GM19351 (cell line): ENCODE measurements around the gene PRR20A.
"Not testable (repeated sequence)": the region's sequence is repeated elsewhere in the genome, so short reads cannot be mapped to it uniquely, and the experiment has no call there.

Source experiments
- ATAC-seq: cut with Tn5 transposase; IDR thresholded peaks from one replicate; pipeline ENCODE4 v1.9.1; 2021; ENCODE audit warnings: mild to moderate bottlenecking, moderate library complexity; ENCODE audit not compliant: unreplicated experiment

PRR20A gene

DNA sequence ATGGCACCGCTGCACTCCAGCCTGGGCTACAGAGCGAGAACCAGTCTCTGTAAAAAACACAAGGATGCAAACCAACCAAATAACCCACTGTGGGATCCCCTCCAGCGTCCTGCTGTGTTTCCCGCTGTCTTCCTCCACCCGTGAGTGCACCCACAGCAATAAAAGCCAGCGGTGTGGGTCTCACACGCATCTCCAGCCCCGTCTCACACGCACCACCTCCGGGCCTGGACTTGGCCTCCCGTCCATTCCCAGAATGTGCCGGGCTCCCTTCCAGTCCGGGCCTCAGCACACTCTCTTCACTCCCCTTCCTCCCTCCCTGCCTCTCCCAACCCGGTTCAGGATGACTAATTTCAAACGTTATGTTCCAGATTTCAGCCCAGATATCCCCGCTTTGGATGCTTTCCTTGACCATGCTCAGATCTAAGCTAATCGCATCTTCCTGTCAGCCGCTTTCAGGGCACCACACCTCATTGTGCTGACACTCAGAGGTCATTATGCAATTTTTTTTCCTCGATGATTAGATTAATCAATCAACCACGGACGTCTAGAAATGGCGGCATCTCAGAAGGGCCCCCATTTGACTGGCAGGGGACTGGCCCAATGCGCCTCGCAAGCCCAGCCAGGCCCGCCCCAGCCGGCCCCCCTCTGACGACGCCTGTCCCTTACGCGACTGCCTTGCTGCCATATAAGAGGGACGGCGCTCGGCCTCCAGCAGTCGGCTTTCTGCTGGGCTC, at the start of gene PRR20A:
TSS of gene PRR20A (plus strand) at position 684 of the 734 bp plus-strand sequence. CDS start 387 bp downstream, outside the sequence.
- not testable (repeated sequence) for ATAC-seq

GRCh38 chr13:57114945-57115344, 25.8 kb upstream of the PRR20A start:
- no peak for ATAC-seq

DNA sequence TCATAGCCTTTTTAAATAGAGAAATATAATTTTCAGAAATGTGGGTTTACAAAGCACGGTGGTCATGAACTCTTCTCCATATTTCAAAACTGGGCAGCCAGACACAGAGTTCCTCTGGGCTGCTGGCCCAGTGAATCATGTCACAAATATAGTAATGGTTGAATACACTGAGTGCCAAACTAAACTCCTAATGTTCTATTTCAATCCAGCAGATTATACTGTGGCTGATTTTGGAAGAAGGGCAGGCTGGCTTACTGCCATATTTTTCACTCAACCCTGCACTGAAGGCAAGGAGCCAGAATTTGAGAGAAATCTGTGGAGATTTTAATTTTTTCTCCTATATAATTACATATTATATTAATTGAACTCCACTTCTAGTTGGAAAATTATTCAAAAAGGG, 17.0 kb upstream of the PRR20A start:
- ATAC-seq: no peak

- no peak for ATAC-seq
Measured at GRCh38 chr13:57128909-57129308, 11.8 kb upstream of the PRR20A start.

- ATAC-seq: no peak
Measured at GRCh38 chr13:57136093-57136492, 4.6 kb upstream of the PRR20A start.

- ATAC-seq: no peak
Measured at GRCh38 chr13:57137585-57137984, 3.1 kb upstream of the PRR20A start.

DNA sequence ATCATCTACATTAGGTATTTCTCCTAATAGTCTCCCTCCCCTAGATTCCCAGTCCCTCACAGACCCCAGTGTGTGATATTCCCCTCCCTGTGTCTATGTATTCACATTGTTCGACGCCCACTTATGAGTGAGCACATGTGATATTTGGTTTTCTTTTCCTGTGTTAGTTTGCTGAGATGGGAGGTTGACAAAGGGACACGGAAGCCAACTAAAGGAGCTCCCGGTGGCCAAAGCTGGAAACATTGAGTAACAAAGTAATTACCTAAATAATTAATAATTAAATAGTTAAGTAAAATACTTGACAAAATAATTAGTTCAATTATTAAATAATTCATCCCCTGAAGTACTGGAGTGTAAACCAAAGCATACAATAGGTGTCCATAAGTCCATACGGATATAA, 1.7 kb upstream of the PRR20A start:
- no peak for ATAC-seq

DNA sequence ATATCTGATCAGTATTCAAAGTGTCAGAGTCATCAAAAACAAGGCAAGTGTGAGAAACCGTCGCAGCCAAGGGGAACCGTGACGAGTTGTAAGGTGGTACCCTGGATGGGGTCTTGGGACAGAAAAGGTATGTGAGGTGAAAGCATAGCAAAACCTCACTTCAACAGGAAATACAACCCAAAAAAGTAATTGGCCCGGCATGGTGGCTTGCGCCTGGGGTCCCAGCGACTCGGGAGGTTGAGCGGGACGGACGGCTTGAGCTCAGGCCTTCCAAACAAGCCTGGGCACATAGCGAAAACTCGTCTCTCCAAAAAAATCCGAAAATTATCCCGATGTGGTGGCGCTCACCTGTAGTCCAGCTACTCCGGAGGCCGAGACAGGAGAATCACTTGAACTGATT, 937 bp upstream of the PRR20A start:
- ATAC-seq: not testable (repeated sequence)

DNA sequence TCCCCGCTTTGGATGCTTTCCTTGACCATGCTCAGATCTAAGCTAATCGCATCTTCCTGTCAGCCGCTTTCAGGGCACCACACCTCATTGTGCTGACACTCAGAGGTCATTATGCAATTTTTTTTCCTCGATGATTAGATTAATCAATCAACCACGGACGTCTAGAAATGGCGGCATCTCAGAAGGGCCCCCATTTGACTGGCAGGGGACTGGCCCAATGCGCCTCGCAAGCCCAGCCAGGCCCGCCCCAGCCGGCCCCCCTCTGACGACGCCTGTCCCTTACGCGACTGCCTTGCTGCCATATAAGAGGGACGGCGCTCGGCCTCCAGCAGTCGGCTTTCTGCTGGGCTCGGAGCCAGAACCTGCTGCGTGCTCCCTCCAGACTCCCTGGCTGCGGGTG, 6.5 kb downstream of the PRR20A start, which contains the start of gene PRR20B:
TSS of gene PRR20B (plus strand) at position 301 of the 400 bp plus-strand sequence. CDS start 387 bp downstream, outside the sequence.
- ATAC-seq: not testable (repeated sequence)

DNA sequence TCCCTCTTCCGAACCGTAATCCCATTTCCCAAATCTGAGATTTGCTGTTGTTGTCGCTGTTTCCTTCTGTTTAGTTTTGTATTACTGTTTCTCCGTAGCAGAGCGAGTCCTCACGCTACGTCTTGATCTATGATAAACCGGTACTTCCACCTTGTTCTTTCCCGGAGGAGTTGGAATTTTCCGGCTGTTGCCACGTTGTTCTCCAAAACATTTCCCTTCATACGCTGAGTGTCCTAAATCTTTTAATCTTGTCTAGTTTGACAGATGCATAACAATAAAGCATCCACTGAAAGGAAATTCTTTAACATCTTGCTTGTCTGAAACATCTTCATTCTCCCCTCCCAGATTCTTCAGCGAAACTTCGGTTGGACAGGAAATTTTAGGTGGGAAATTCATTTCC, 7.4 kb downstream of the PRR20A start:
- ATAC-seq: not testable (repeated sequence)

GRCh38 chr13:57153761-57154160, 13.0 kb downstream of the PRR20A start, which contains the start of gene PRR20C:
Gene PRR20C (plus strand): TSS chr13:57154061. CDS start chr13:57154448, 387 bp downstream.
- not testable (repeated sequence) for ATAC-seq

DNA sequence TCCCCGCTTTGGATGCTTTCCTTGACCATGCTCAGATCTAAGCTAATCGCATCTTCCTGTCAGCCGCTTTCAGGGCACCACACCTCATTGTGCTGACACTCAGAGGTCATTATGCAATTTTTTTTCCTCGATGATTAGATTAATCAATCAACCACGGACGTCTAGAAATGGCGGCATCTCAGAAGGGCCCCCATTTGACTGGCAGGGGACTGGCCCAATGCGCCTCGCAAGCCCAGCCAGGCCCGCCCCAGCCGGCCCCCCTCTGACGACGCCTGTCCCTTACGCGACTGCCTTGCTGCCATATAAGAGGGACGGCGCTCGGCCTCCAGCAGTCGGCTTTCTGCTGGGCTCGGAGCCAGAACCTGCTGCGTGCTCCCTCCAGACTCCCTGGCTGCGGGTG, 19.6 kb downstream of the PRR20A start, which contains the start of gene PRR20D:
TSS of gene PRR20D (plus strand) at position 301 of the 400 bp plus-strand sequence. CDS start 387 bp downstream, outside the sequence.
- not testable (repeated sequence) for ATAC-seq

- not testable (repeated sequence) for ATAC-seq
Measured at GRCh38 chr13:57166897-57167296, 26.2 kb downstream of the PRR20A start, which contains the start of gene PRR20E. Gene PRR20E (plus strand): TSS chr13:57167197. CDS start chr13:57167584, 387 bp downstream.

GRCh38 chr13:57191667-57192066, 50.9 kb downstream of the PRR20A start:
- no peak for ATAC-seq
